Fibroblast of lung (primary cell): ENCODE results near the gene GNA12. TPM values are rescaled to one million over a fixed set of nuclear protein-coding genes. Genes with fewer than 3 reads are reported as not detected.
A peak's percentile ranks its signal among the peaks of the same experiment; 100 is the strongest.

Experiments
- DNase-seq, 2 donors: peaks; one replicate each; pipeline versions ENCODE4 v3.0.0 to v3.0.0-alpha.2; 2010; ENCODE audit warnings: low read depth in 2 of 2
- H2AFZ ChIP-seq: 2 replicates; pipeline ENCODE4 v1.5.1; 2012; ENCODE audit warnings: low read length, control low read depth, inconsistent platforms
- H3K27ac ChIP-seq: 2 replicates; pipeline ENCODE4 v1.5.1; 2011; ENCODE audit warnings: low read length, control low read depth; ENCODE audit not compliant: insufficient read depth
- H3K27me3 ChIP-seq: 2 replicates; pipeline ENCODE4 v1.5.1; 2011; ENCODE audit warnings: mild to moderate bottlenecking, low read length; ENCODE audit not compliant: control insufficient read depth, insufficient read depth
- H3K36me3 ChIP-seq: 2 replicates; pipeline ENCODE4 v1.5.1; 2011; ENCODE audit warnings: low read length; ENCODE audit not compliant: control insufficient read depth, insufficient read depth
- H3K4me1 ChIP-seq: 2 replicates; pipeline ENCODE4 v1.5.1; 2011; ENCODE audit warnings: low read length; ENCODE audit not compliant: control insufficient read depth, insufficient read depth; ENCODE audit errors: extremely low read depth
- H3K4me2 ChIP-seq: 2 replicates; pipeline ENCODE4 v1.5.1; 2011; ENCODE audit warnings: low read length, control low read depth; ENCODE audit not compliant: insufficient read depth; ENCODE audit errors: extremely low read depth
- H3K4me3 ChIP-seq, 4 experiments: fragments of 200-600 bp in 1 of 4; sonication (generic) in 1 of 4; replicated peaks in 1 of 4; 2 replicates each; pipeline ENCODE4 v1.5.1; 2011 to 2016; ENCODE audit warnings: low read length in 4 of 4, low read depth in 3 of 4, mild to moderate bottlenecking in 3 of 4, control low read depth in 2 of 4, inconsistent platforms in 1 of 4, mixed read lengths in 1 of 4; ENCODE audit not compliant: insufficient read depth in 1 of 4; ENCODE audit errors: control extremely low read depth in 1 of 4
- H3K79me2 ChIP-seq: 2 replicates; pipeline ENCODE4 v1.5.1; 2012; ENCODE audit warnings: mild to moderate bottlenecking, low read length, inconsistent platforms; ENCODE audit not compliant: control insufficient read depth, insufficient read depth
- H3K9ac ChIP-seq: 2 replicates; pipeline ENCODE4 v1.5.1; 2011; ENCODE audit warnings: mild to moderate bottlenecking, low read length, control low read depth; ENCODE audit not compliant: insufficient read depth
- H3K9me3 ChIP-seq: 2 replicates; pipeline ENCODE4 v1.5.1; 2012; ENCODE audit warnings: low read depth, low read length; ENCODE audit not compliant: control insufficient read depth, insufficient read depth
- H4K20me1 ChIP-seq: 2 replicates; pipeline ENCODE4 v1.5.1; 2011; ENCODE audit warnings: low read length; ENCODE audit not compliant: control insufficient read depth, insufficient read depth; ENCODE audit errors: extremely low read depth
- CTCF ChIP-seq, 2 donors: IDR thresholded peaks in 1 of 2; conservative IDR thresholded peaks in 1 of 2; 1 replicate in 1 of 2; 2 replicates in 1 of 2; pipeline ENCODE4 v1.5.1; 2011 to 2012; ENCODE audit warnings: low read length in 2 of 2, control low read depth in 1 of 2, inconsistent platforms in 1 of 2, low read depth in 1 of 2, mild to moderate bottlenecking in 1 of 2
- EZH2 ChIP-seq: IDR thresholded peaks from 2 replicates; pipeline ENCODE4 v1.5.1; 2012; ENCODE audit warnings: low read length, control low read depth, mild to moderate bottlenecking; ENCODE audit errors: missing control alignments
- polyA plus RNA-seq, 2 donors: library from polyadenylated mRNA; depleted of rRNA in 1 of 2; stranded (reverse) in 1 of 2; unstranded in 1 of 2; fragments of >200 nt; gene quantifications; 2 replicates each; pipeline ENCODE4 v1.2.1, GENCODE V29; 2011 to 2012; ENCODE audit warnings: missing spikeins in 1 of 2
- total RNA-seq: library from RNA; depleted of rRNA; stranded (reverse); fragments of >200 nt; gene quantifications from 2 replicates; pipeline ENCODE4 v1.2.1, GENCODE V29; 2014

Gene GNA12
- total and polyA plus RNA-seq, 2 donors (not counting 1 experiment from before 2014, with no cell fraction given), result 36.2 to 137 TPM

- Histone ChIP-seq H3K9ac (no peak overlapping the region), H3K79me2 (peaks cover 78% of the 10 kb centered on the region), H3K4me1 (peaks cover 18% of the 10 kb centered on the region), H3K36me3 (peaks cover 3% of the 10 kb centered on the region), H3K27me3 (no peaks in the 10 kb centered on the region), H3K9me3 (no peaks in the 10 kb centered on the region), H3K27ac (no peak overlapping the region), H2AFZ (no peak overlapping the region), H4K20me1 (no peaks in the 10 kb centered on the region), H3K4me2 (no peak overlapping the region), H3K4me3 (no peak overlapping the region)
- no peak for DNase-seq
- no peak for TF ChIP-seq CTCF (conservative IDR thresholded peaks at IDR 0.05 in 1 of 2, IDR thresholded peaks at IDR 0.05 in 1 of 2; ENCODE audit: low read depth in 1 of 2, low read length in 2 of 2)
- no peak for TF ChIP-seq EZH2
Measured at GRCh38 chr7:2808891-2809665, 35.0 kb downstream of the GNA12 start.

GRCh38 chr7:2807845-2808772 is 36.0 kb downstream of the GNA12 start:
- Histone ChIP-seq H3K4me2 (peak overlapping the region; percentile 54), H3K27ac (peak overlapping the region; percentile 34), H4K20me1 (no peaks in the 10 kb centered on the region)

More at GRCh38 chr7:2807845-2808772, 36.0 kb downstream of the GNA12 start:
- Histone ChIP-seq H3K9me3 (no peaks in the 10 kb centered on the region), H2AFZ (no peak overlapping the region), H3K27me3 (no peaks in the 10 kb centered on the region), H3K4me1 (peaks cover 23% of the 10 kb centered on the region), H3K36me3 (no peaks in the 10 kb centered on the region), H3K9ac (no peak overlapping the region), H3K4me3 (peak overlapping the region in 1 of 4 experiments; percentile 19), H3K79me2 (peaks cover 78% of the 10 kb centered on the region)
- TF ChIP-seq CTCF (conservative IDR thresholded peaks at IDR 0.05 in 1 of 2, IDR thresholded peaks at IDR 0.05 in 1 of 2; ENCODE audit: low read depth in 1 of 2, low read length in 2 of 2) (no peak), EZH2 (no peak)
- DNase-seq, result peak in 1 of 2 donors; percentile 26
